HFF-Myc (cell line): ENCODE data around the gene DCTN2.

Source experiments
- DNase-seq: peaks from one replicate; pipeline ENCODE4 v3.0.0-alpha.2; 2011; ENCODE audit warnings: low read depth; ENCODE audit errors: extremely low read depth
- H3K4me3 ChIP-seq: replicated peaks from 2 replicates; pipeline ENCODE4 v1.5.1; 2011; ENCODE audit warnings: low read depth, mild to moderate bottlenecking, control low read depth, low read length
- TF ChIP-seq, protein P1 (sequence below): IDR thresholded peaks from 2 replicates; pipeline ENCODE4 v1.5.1; 2012; ENCODE audit warnings: mild to moderate bottlenecking, low read depth, low read length, control low read depth; ENCODE audit errors: missing control alignments

DCTN2 gene

DNA sequence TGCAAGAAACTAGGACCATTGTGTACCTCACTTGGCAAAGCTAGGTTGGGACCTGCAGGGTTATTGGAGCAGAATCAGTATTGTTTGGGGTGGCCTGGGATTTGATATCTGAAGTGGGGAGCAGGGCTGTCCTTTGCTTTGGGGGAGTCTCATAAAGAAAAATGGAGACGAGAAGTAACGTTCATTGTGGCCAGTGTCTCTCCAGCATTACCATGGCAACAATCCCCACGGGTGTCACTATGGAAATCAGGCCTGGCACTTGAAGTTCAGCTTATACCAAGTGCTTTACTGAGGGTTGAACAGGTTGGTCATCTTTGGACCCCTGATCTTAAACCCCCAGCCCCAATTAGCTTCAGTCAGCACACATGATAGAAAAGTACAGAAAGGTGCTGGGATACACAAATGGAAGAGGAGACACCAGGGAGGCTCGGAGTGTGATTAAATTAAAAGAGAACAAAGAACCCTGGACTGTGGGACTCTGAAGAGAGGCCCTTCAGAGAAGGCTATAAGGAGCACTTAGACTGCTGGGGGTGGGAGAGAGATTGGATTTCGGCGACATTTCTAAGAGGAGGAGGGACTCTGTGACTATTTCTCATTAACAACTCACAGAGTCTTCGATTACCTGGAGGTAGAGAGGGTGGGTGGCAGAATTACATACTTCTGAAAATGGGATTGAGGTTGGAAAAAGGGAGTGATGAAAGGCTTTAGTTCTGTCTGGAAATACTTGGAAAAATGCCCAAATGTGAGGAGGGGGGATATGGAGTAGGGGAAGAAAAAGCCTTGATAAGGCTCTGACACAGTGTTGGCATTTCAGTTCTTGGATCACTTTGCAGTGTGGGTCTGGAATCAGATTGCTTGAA is 6.6 kb upstream of the DCTN2 start:
- TF ChIP-seq, protein P1, sequence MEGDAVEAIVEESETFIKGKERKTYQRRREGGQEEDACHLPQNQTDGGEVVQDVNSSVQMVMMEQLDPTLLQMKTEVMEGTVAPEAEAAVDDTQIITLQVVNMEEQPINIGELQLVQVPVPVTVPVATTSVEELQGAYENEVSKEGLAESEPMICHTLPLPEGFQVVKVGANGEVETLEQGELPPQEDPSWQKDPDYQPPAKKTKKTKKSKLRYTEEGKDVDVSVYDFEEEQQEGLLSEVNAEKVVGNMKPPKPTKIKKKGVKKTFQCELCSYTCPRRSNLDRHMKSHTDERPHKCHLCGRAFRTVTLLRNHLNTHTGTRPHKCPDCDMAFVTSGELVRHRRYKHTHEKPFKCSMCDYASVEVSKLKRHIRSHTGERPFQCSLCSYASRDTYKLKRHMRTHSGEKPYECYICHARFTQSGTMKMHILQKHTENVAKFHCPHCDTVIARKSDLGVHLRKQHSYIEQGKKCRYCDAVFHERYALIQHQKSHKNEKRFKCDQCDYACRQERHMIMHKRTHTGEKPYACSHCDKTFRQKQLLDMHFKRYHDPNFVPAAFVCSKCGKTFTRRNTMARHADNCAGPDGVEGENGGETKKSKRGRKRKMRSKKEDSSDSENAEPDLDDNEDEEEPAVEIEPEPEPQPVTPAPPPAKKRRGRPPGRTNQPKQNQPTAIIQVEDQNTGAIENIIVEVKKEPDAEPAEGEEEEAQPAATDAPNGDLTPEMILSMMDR: no peak
- no peak overlapping the region for H3K4me3 ChIP-seq
- no peak for DNase-seq

DNA sequence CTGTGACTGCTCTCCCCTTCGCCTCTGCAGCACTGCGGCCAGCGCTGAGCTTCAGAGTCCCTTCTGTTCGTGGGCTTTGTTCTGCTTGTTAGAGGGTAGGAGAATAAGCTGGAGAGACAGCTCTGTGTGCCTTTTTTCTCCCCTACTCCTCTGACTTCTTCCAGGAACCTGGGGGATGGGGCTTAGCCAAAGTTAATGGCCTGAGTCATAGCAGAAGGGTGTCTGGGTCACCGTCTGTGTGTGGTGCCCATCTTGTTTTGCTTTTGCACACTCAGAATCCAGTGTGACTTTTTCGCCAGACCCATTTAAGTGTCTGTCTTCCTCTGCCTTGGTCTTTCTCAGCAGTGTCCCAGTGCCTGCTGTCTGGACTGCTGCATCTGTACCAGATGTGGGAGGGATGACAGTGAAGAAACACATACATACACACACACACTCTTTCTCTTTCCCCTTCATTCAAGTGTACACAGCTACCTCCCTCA is 5.9 kb upstream of the DCTN2 start:
- TF ChIP-seq, protein P1: no peak
- H3K4me3 ChIP-seq: no peak overlapping the region
- peak; percentile 17 for DNase-seq

GRCh38 chr12:57552306-57552651 is 5.3 kb upstream of the DCTN2 start:
- TF ChIP-seq, protein P1: no peak
- DNase-seq: no peak
- no peak overlapping the region for H3K4me3 ChIP-seq

DNA sequence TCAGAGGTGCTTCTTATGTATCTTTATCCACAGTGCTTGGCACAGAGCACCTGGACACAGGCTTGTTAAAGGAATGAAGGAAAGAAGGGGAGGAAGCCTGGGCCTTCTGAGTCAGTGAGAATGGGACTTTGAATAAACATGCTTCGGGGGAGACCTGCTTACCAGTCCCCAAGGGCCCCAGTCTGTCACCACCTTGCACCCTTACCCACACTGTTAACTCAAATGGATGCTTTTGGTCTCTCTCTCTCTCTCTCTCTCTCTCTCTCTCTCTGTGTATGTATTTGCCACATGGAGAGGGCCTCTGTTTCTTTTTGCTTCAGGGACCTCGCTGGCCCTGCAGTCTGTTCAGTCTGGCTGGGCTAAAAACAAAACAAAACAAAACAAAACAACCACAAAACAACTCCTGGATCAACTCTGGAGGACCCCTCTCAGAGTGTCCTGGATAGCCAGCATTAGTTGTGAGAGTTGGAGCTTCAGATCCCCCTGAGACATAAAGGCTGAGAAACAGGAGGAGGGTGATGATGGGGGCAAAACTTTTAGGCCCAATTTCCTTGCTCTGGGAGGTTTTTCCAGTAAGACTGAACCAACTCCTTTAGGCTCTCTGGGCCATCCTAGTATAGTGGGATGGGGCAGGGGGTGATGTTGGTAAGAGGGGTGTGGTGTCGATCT is 4.8 kb upstream of the DCTN2 start:
- TF ChIP-seq, protein P1: no peak
- no peak overlapping the region for H3K4me3 ChIP-seq
- no peak for DNase-seq

GRCh38 chr12:57550641-57551549 is 3.9 kb upstream of the DCTN2 start:
- no peak for DNase-seq
- H3K4me3 ChIP-seq: peak overlapping the region; percentile 52
- TF ChIP-seq, protein P1: no peak

GRCh38 chr12:57549909-57550640 is 3.1 kb upstream of the DCTN2 start, which contains the start of gene KIF5A:
TSS of gene KIF5A (plus strand) at chr12:57550044. CDS start at chr12:57550272, 228 bp downstream.
- TF ChIP-seq, protein P1: no peak
- DNase-seq: no peak
- peak within 1 kb of the TSS; percentile 52 for H3K4me3 ChIP-seq
